CD14-positive monocyte (primary cell): ENCODE measurements around the gene PGBD1. TPM values are rescaled to one million over a fixed set of nuclear protein-coding genes. Genes with fewer than 3 reads are reported as not detected.

ENCODE experiments used
- DNase-seq, 3 donors: peaks; one replicate each; pipeline ENCODE4 v3.0.0-alpha.2; 2011 to 2022
- H2AFZ ChIP-seq: 2 replicates; pipeline ENCODE4 v1.6.0; 2012; ENCODE audit warnings: mild to moderate bottlenecking, low read depth, low read length, inconsistent platforms; ENCODE audit not compliant: insufficient read depth, poor library complexity, severe bottlenecking
- H3K27ac ChIP-seq, 2 donors: 1 replicate in 1 of 2; 2 replicates in 1 of 2; pipeline ENCODE4 v1.5.1; 2012 to 2013; ENCODE audit warnings: low read length in 2 of 2, control low read depth in 1 of 2, inconsistent platforms in 1 of 2, low read depth in 1 of 2, mild to moderate bottlenecking in 1 of 2
- H3K27me3 ChIP-seq, 2 donors: one replicate each; pipeline versions ENCODE4 v1.6.0 to v1.6.1; 2011 to 2013; ENCODE audit warnings: low read length in 2 of 2; ENCODE audit not compliant: control insufficient read depth in 2 of 2, insufficient read depth in 2 of 2
- H3K36me3 ChIP-seq, 2 donors: replicated peaks in 1 of 2; 1 replicate in 1 of 2; 2 replicates in 1 of 2; pipeline versions ENCODE4 v1.5.1 to v1.6.1; 2012 to 2013; ENCODE audit warnings: low read length in 2 of 2, control low read depth in 1 of 2, inconsistent platforms in 1 of 2, mild to moderate bottlenecking in 1 of 2; ENCODE audit not compliant: insufficient read depth in 2 of 2, control insufficient read depth in 1 of 2
- H3K4me1 ChIP-seq, 2 donors: 1 replicate in 1 of 2; 2 replicates in 1 of 2; pipeline versions ENCODE4 v1.5.1 to v1.6.1; 2012 to 2013; ENCODE audit warnings: low read length in 2 of 2, control low read depth in 1 of 2, inconsistent platforms in 1 of 2, mild to moderate bottlenecking in 1 of 2, moderate library complexity in 1 of 2; ENCODE audit not compliant: insufficient read depth in 2 of 2, control insufficient read depth in 1 of 2
- H3K4me2 ChIP-seq: replicated peaks from 2 replicates; pipeline ENCODE3; 2012; ENCODE audit warnings: low read length, moderate library complexity, mild to moderate bottlenecking; ENCODE audit not compliant: poor library complexity, severe bottlenecking; ENCODE audit errors: extremely low read depth
- H3K4me3 ChIP-seq, 3 experiments: fragments of 200-600 bp in 1 of 3; sonication (generic) in 1 of 3; replicated peaks in 1 of 3; 1 replicate in 2 of 3; 2 replicates in 1 of 3; pipeline ENCODE4 v1.5.1; 2011 to 2013; ENCODE audit warnings: low read length in 3 of 3, mild to moderate bottlenecking in 3 of 3, control low read depth in 2 of 3, low read depth in 2 of 3, inconsistent platforms in 1 of 3, moderate library complexity in 1 of 3
- H3K79me2 ChIP-seq: 2 replicates; pipeline ENCODE4 v1.6.0; 2012; ENCODE audit warnings: mild to moderate bottlenecking, control low read depth, inconsistent platforms, low read length, moderate library complexity; ENCODE audit not compliant: insufficient read depth
- H3K9ac ChIP-seq: 2 replicates; pipeline ENCODE4 v1.6.0; 2017; ENCODE audit warnings: low read length, mild to moderate bottlenecking; ENCODE audit not compliant: insufficient read depth, poor library complexity, severe bottlenecking
- H3K9me3 ChIP-seq, 2 donors: replicated peaks in 1 of 2; 1 replicate in 1 of 2; 2 replicates in 1 of 2; pipeline versions ENCODE4 v1.5.1 to v1.6.1; 2012 to 2013; ENCODE audit warnings: low read length in 2 of 2, control low read depth in 1 of 2; ENCODE audit not compliant: control insufficient read depth in 1 of 2, insufficient read depth in 1 of 2
- H4K20me1 ChIP-seq: 2 replicates; pipeline ENCODE4 v1.6.0; 2012; ENCODE audit warnings: mild to moderate bottlenecking, low read length, control low read depth, moderate library complexity; ENCODE audit not compliant: insufficient read depth
- H3K27ac Mint-ChIP-seq, 7 donors: one replicate each; pipeline ENCODE4 v1.8.0; 2020; ENCODE audit warnings: mild to moderate bottlenecking in 7 of 7, mixed read lengths in 7 of 7, moderate library complexity in 6 of 7, inconsistent platforms in 2 of 7
- H3K27me3 Mint-ChIP-seq, 3 donors: one replicate each; pipeline ENCODE4 v1.8.0; 2021 to 2022; ENCODE audit warnings: low read depth in 3 of 3, mild to moderate bottlenecking in 3 of 3, mixed read lengths in 3 of 3, moderate library complexity in 3 of 3, inconsistent platforms in 1 of 3
- H3K36me3 Mint-ChIP-seq, 2 donors: one replicate each; pipeline ENCODE4 v1.8.0; 2020; ENCODE audit warnings: mixed read lengths in 2 of 2, inconsistent platforms in 1 of 2, mild to moderate bottlenecking in 1 of 2
- H3K4me1 Mint-ChIP-seq: one replicate; pipeline ENCODE4 v1.8.0; 2020; ENCODE audit warnings: mild to moderate bottlenecking, mixed read lengths
- H3K4me3 Mint-ChIP-seq, 2 donors: one replicate each; pipeline ENCODE4 v1.8.0; 2020; ENCODE audit warnings: mild to moderate bottlenecking in 2 of 2, mixed read lengths in 2 of 2, moderate library complexity in 1 of 2
- H3K9me3 Mint-ChIP-seq, 7 donors: one replicate each; pipeline ENCODE4 v1.8.0; 2020 to 2022; ENCODE audit warnings: mixed read lengths in 7 of 7, mild to moderate bottlenecking in 6 of 7, moderate library complexity in 6 of 7, inconsistent platforms in 2 of 7
- CTCF ChIP-seq: fragments of 200-600 bp; IDR thresholded peaks from one replicate; pipeline ENCODE4 v1.8.0; 2022; ENCODE audit warnings: antibody characterized with exemption, mild to moderate bottlenecking
- WGBS: methylation state at CpG from one replicate; pipeline ENCODE4 v1.1.5; 2013; ENCODE audit warnings: missing lambda C conversion rate; ENCODE audit not compliant: insufficient coverage; 5-methylcytosine and 5-hydroxymethylcytosine counted together
- intact Hi-C, 2 donors: fragments of 100-400 bp; cut with micrococcal nuclease; formaldehyde crosslinking; loops; one replicate each; pipeline versions ENCODE4 v1.15.0 to v1.15.1; 2023
- polyA plus RNA-seq, 3 donors: library from polyadenylated mRNA; depleted of rRNA in 1 of 3; unstranded in 2 of 3; stranded (reverse) in 1 of 3; fragments of 300-500 nt in 2 of 3; fragments of >200 nt in 1 of 3; fragmentation: Illumina TruSeq in 2 of 3; gene quantifications; 1 replicate in 2 of 3; 2 replicates in 1 of 3; pipeline ENCODE4 v1.2.3, GENCODE V29; 2012 to 2021

PGBD1 gene
- polyA plus RNA-seq, 3 donors, result 0.15 to 0.36 (median 0.17) TPM

- intact Hi-C loops, result no loop called here
- H3K4me3 Mint-ChIP-seq, result no peak overlapping the region
- H3K9ac ChIP-seq, result no peak overlapping the region
- H3K36me3 Mint-ChIP-seq, result peaks cover 18 to 28% of the 10 kb centered on the region in 2 donors
- peaks cover 0 to 2% (median 0%) of the 10 kb centered on the region in 7 donors for H3K9me3 Mint-ChIP-seq
- no peaks in the 10 kb centered on the region for H4K20me1 ChIP-seq
- DNase-seq, result no peak
- H3K27ac Mint-ChIP-seq, result no peak overlapping the region
- peaks cover 1 to 21% of the 10 kb centered on the region in 2 donors for H3K36me3 ChIP-seq
- no peak overlapping the region for H3K4me2 ChIP-seq
- H3K79me2 ChIP-seq, result no peaks in the 10 kb centered on the region
- no peaks in the 10 kb centered on the region for H3K9me3 ChIP-seq
- no peak overlapping the region for H3K4me3 ChIP-seq
- H3K4me1 ChIP-seq, result peaks cover 11 to 20% of the 10 kb centered on the region in 2 donors
- H3K4me1 Mint-ChIP-seq, result peaks cover 21% of the 10 kb centered on the region
- H3K27me3 Mint-ChIP-seq, result no peaks in the 10 kb centered on the region
- no peak for TF ChIP-seq CTCF
- no CpG with 5 or more reads among the region's 1 CpG for WGBS
- no peaks in the 10 kb centered on the region for H3K27me3 ChIP-seq
- no peak overlapping the region for H2AFZ ChIP-seq
- H3K27ac ChIP-seq, result no peak overlapping the region
Observed at GRCh38 chr6:28239636-28240035, 41.7 kb upstream of the PGBD1 start.

GRCh38 chr6:28240471-28240870 is 40.9 kb upstream of the PGBD1 start:
- no peak overlapping the region for H3K4me3 Mint-ChIP-seq
- intact Hi-C loops, result no loop called here
- Histone ChIP-seq H3K4me1 (peaks cover 11 to 17% of the 10 kb centered on the region in 2 donors), H3K36me3 (peaks cover 10 to 29% of the 10 kb centered on the region in 2 donors), H2AFZ (no peak overlapping the region), H3K9ac (no peak overlapping the region), H3K9me3 (no peaks in the 10 kb centered on the region), H3K4me2 (no peak overlapping the region), H3K27me3 (no peaks in the 10 kb centered on the region), H3K27ac (no peak overlapping the region), H3K79me2 (no peaks in the 10 kb centered on the region), H3K4me3 (no peak overlapping the region), H4K20me1 (no peaks in the 10 kb centered on the region)
- no peak overlapping the region for H3K27ac Mint-ChIP-seq
- no CpG with 5 or more reads among the region's 1 CpG for WGBS
- H3K27me3 Mint-ChIP-seq, result no peaks in the 10 kb centered on the region
- DNase-seq, result no peak
- peaks cover 17% of the 10 kb centered on the region for H3K4me1 Mint-ChIP-seq
- H3K9me3 Mint-ChIP-seq, result peaks cover 0 to 2% (median 0%) of the 10 kb centered on the region in 7 donors
- TF ChIP-seq CTCF, result no peak
- H3K36me3 Mint-ChIP-seq, result peaks cover 26 to 32% of the 10 kb centered on the region in 2 donors
